GM12892 (cell line): ENCODE results near the gene OSBP2.

Experiments
- POLR2A ChIP-seq: IDR thresholded peaks from 2 replicates; pipeline ENCODE4 v1.6.1; 2011; ENCODE audit warnings: low read depth, low read length, control low read depth
- POLR2AphosphoS5 ChIP-seq: IDR thresholded peaks from 2 replicates; pipeline ENCODE4 v1.6.1; 2011; ENCODE audit warnings: low read depth, low read length, control low read depth

DNA sequence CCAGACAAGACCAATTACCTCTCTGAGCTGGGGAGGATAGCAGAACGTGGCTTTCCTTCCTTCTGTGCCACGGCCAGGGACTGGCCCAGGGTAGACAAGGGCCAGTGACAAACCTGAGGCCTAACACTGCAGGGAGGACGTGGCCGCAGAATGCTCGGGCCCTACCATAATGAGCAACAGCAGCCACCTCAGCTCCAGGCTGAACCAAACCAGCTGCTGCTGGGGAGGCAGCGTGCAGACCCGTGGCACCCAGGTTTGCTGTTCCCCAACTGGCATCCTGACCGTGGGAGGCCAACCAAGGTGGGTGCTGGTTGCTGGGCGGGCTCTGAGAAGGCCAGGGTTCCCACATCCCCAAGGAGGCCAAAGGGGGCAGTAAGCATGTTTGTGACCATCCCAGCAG lies 190.9 kb downstream of the OSBP2 start:
- no peak for TF ChIP-seq POLR2A
- no peak for TF ChIP-seq POLR2AphosphoS5
